PFSK-1 (cell line): Measurements from ENCODE around the gene TTYH1.

Experiments
- FOXP2 ChIP-seq: optimal IDR thresholded peaks from 2 replicates; pipeline ENCODE3; 2011; ENCODE audit warnings: borderline replicate concordance, control low read depth, inconsistent platforms; ENCODE audit not compliant: insufficient read depth; ENCODE audit errors: extremely low read length, extremely low read depth
- POLR2AphosphoS5 ChIP-seq: IDR thresholded peaks from 2 replicates; pipeline ENCODE4 v1.6.1; 2012; ENCODE audit warnings: low read depth, mild to moderate bottlenecking, control low read depth, low read length, moderate library complexity
- REST ChIP-seq, 2 experiments: IDR thresholded peaks; 2 replicates each; pipeline versions ENCODE4 v1.6.1 to v1.8.0; 2011 to 2012; ENCODE audit warnings: low read depth in 2 of 2, low read length in 2 of 2, control low read depth in 1 of 2, inconsistent platforms in 1 of 2, mild to moderate bottlenecking in 1 of 2, moderate library complexity in 1 of 2; ENCODE audit not compliant: insufficient read depth in 1 of 2
- SIN3A ChIP-seq: IDR thresholded peaks from 2 replicates; pipeline ENCODE4 v1.6.1; 2012; ENCODE audit warnings: mild to moderate bottlenecking, low read length, moderate library complexity, borderline replicate concordance; ENCODE audit not compliant: insufficient read depth
- TAF1 ChIP-seq: IDR thresholded peaks from 2 replicates; pipeline ENCODE4 v1.6.1; 2012; ENCODE audit warnings: low read length, control low read depth, borderline replicate concordance; ENCODE audit not compliant: insufficient read depth

TTYH1 gene

GRCh38 chr19:54473892-54474372 lies 58.7 kb downstream of the TTYH1 start:
- TF ChIP-seq TAF1 (no peak), POLR2AphosphoS5 (no peak), REST (IDR thresholded peaks at IDR 0.05; ENCODE audit: insufficient read depth in 1 of 2, low read depth in 2 of 2, low read length in 2 of 2) (no peak), FOXP2 (no peak), SIN3A (no peak)

GRCh38 chr19:54475706-54476105 lies 60.4 kb downstream of the TTYH1 start:
- no peak for TF ChIP-seq SIN3A
- TF ChIP-seq TAF1 = no peak
- TF ChIP-seq POLR2AphosphoS5 = no peak
- TF ChIP-seq FOXP2 = no peak
- TF ChIP-seq REST (IDR thresholded peaks at IDR 0.05; ENCODE audit: insufficient read depth in 1 of 2, low read depth in 2 of 2, low read length in 2 of 2) = no peak

GRCh38 chr19:54477650-54478049 lies 62.4 kb downstream of the TTYH1 start:
- TF ChIP-seq TAF1 (no peak), SIN3A (no peak), FOXP2 (no peak), POLR2AphosphoS5 (no peak), REST (IDR thresholded peaks at IDR 0.05; ENCODE audit: insufficient read depth in 1 of 2, low read depth in 2 of 2, low read length in 2 of 2) (no peak)

- no peak for TF ChIP-seq FOXP2
- no peak for TF ChIP-seq POLR2AphosphoS5
- no peak for TF ChIP-seq REST (IDR thresholded peaks at IDR 0.05; ENCODE audit: insufficient read depth in 1 of 2, low read depth in 2 of 2, low read length in 2 of 2)
- TF ChIP-seq TAF1 = no peak
- TF ChIP-seq SIN3A = no peak
Measured at GRCh38 chr19:54478677-54479266, 63.5 kb downstream of the TTYH1 start.

GRCh38 chr19:54480051-54480450 lies 64.8 kb downstream of the TTYH1 start:
- no peak for TF ChIP-seq SIN3A
- no peak for TF ChIP-seq FOXP2
